AG10803 (cell line): ENCODE measurements around the gene DPF3.

Experiments
- DNase-seq: peaks from one replicate; pipeline ENCODE4 v3.0.0; 2010; ENCODE audit warnings: low read depth
- H3K4me3 ChIP-seq: 2 replicates; pipeline ENCODE4 v1.5.1; 2011; ENCODE audit warnings: mild to moderate bottlenecking, low read length, control low read depth
- TF ChIP-seq, protein P1 (sequence below): conservative IDR thresholded peaks from 2 replicates; pipeline ENCODE4 v1.5.1; 2011; ENCODE audit warnings: mild to moderate bottlenecking, low read length, control low read depth, inconsistent platforms

DPF3 gene

DNA sequence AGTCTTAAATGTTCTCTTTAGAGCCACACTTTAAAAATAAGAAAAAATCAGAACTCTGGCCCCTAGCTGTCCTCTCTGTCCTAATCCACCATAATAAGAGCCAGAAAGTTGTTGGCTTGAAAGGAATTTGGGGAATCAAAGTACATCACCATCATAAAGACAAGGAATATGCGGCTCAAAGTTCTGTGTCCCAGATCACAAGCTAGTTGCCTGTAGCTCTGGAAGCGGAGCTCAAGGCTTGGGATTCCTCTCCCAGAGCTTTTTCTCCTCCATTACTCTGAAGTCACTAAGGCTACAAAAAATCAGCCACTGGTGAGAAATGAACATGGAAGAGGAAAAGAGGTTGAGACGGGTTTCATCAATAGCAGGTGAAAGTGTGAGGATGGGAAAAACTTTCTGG is 6.4 kb downstream of the DPF3 start:
- TF ChIP-seq, protein P1, sequence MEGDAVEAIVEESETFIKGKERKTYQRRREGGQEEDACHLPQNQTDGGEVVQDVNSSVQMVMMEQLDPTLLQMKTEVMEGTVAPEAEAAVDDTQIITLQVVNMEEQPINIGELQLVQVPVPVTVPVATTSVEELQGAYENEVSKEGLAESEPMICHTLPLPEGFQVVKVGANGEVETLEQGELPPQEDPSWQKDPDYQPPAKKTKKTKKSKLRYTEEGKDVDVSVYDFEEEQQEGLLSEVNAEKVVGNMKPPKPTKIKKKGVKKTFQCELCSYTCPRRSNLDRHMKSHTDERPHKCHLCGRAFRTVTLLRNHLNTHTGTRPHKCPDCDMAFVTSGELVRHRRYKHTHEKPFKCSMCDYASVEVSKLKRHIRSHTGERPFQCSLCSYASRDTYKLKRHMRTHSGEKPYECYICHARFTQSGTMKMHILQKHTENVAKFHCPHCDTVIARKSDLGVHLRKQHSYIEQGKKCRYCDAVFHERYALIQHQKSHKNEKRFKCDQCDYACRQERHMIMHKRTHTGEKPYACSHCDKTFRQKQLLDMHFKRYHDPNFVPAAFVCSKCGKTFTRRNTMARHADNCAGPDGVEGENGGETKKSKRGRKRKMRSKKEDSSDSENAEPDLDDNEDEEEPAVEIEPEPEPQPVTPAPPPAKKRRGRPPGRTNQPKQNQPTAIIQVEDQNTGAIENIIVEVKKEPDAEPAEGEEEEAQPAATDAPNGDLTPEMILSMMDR: no peak
- DNase-seq: no peak
- H3K4me3 ChIP-seq: no peak overlapping the region

DNA sequence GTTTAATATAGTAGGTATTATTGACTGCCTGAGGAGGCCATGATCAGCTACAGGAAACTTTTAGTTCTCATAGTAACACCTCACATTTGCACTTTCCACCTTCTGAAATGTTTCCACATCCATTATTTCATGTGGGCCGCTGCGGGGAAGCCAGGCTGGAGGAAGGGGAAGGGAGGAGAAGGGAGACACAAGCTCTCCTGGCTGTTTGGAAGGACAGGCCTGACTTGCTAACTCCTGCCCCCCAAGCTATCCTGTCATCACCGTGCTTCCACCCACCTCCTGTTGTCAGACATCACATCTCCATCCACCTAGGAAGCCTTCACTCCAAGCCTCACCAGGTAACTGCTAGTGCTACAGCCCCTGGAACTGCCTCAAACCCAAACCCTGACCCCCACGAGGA is 9.5 kb downstream of the DPF3 start:
- no peak for DNase-seq
- TF ChIP-seq, protein P1: no peak
- H3K4me3 ChIP-seq: no peak overlapping the region

DNA sequence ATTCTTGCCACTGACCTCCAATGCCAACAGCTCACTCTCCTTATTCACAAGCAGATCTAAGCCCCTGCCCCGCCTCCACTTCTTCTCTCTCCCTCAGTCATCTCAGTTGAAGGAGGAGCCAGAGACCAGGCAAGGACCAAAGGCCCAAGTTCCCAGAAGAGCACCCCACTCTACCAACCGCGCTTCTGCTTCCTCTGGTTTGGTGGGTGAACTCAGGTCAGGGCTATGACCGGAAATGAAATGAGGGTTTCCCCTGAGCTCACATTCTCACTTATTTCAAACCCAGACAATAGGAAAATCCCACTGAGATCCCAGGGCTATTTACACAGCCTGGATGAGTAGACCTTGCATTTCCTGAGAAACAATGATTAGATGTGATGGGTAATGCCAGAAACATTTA is 9.9 kb downstream of the DPF3 start:
- TF ChIP-seq, protein P1: no peak
- no peak for DNase-seq
- no peak overlapping the region for H3K4me3 ChIP-seq

DNA sequence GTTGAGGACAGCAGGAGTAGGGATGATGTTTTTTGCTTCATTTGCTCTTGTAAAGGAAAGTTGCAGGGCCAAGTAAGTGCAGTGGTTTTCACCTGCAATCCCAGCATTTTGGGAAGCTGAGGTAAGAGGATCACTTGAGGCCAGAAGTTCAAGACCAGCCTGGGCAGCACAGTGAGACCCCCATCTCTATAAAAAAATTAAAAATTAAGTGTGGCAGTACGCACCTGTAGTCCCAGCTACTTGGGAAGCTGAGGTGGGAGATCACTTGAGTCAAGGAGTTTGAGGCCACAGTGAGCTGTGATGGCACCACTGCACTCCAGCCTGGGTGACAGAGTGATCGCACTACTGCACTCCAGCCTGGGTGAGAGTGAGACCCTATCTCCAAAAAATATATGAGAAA is 10.8 kb downstream of the DPF3 start:
- no peak overlapping the region for H3K4me3 ChIP-seq
- no peak for DNase-seq
- TF ChIP-seq, protein P1: no peak

DNA sequence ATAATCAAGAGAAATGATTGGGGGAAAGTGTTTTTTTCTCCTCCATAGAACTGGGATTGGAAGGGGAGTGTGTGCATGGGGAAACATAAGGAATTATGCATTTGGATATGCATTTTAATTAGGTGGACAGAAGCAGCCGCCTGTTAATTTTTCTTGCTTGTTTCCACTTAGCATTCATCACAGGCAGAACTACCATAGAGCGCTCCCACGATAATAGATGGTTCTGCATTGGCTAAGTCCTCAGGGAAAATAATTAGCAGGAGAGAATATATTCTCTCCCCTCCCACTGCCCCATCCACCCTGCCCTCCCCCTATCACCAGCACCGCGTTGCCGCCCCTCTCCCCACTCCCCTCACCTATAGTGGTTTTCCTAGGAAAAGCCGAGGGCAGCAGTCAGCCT is 11.4 kb downstream of the DPF3 start:
- TF ChIP-seq, protein P1: no peak
- H3K4me3 ChIP-seq: no peak overlapping the region
- no peak for DNase-seq

DNA sequence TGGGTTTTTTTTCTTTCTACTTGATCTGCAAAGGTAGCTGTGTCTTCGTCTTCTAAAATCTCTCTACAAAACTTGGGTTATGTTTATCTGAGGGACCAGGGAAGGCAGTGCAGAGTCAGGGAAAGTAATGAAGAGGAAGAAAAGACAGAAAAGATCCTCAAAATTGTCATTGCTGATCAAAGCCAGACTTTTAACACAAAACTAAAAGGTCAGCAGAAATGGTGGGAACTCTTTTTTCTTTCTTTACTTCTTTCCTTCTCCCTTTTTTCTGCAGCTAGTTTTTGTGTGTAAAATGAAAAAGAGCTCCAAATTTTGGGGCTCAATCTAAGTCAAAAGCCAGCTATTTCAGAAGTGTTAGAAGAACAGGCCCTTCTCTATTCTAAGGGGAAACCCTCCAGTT is 11.9 kb downstream of the DPF3 start:
- no peak for DNase-seq
- TF ChIP-seq, protein P1: no peak
- no peak overlapping the region for H3K4me3 ChIP-seq

DNA sequence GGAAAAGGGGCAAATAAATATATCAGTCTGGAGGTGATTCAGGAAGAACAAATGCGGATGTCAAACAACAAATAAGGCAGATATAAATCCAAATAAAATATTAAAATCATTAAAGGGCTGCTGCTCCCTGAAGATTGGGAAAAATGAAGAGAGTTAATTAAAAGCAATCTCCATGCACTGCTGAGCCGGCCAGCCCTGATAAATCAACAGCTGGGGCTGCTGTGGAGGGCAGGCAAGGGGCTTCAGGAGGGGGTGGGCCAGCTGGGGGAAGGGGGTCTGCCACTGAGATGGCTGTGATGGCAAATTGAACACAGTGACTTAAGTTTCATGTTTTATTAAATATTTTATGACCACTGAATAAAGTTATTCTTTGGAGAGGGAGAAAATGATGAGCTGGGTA is 12.4 kb downstream of the DPF3 start:
- no peak overlapping the region for H3K4me3 ChIP-seq
- no peak for DNase-seq
- TF ChIP-seq, protein P1: no peak
